GM21576 (cell line): ENCODE results near the gene SH3RF3.

Source experiments
- ATAC-seq: cut with Tn5 transposase; IDR thresholded peaks from one replicate; pipeline ENCODE4 v1.9.1; 2021; ENCODE audit warnings: mild to moderate bottlenecking, moderate library complexity; ENCODE audit not compliant: unreplicated experiment

Gene SH3RF3

GRCh38 chr2:109297566-109298490 lies 168.8 kb downstream of the SH3RF3 start:
- ATAC-seq = no peak

DNA sequence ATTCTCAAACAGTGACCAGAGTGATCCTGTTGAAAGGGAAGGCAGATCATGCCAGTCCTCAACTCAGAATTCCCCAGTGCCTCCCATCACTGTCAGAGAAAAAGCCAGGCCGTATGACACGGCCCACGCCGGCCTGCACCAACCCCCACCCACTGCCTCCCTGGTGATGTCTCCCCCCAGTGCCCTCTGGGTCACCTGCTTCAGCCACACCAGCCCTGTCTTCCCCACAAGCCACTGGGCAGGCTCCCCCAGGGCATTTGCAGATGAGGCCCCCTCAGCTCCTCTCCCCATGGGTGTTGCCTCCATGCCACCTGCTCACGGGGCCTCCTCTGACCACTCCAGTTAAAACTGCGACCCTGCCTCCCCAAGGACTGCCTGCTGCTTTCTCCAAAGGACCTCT lies 169.8 kb downstream of the SH3RF3 start:
- no peak for ATAC-seq

GRCh38 chr2:109299536-109299935 lies 170.5 kb downstream of the SH3RF3 start:
- ATAC-seq = no peak

GRCh38 chr2:109300582-109300981 lies 171.6 kb downstream of the SH3RF3 start:
- ATAC-seq = no peak

DNA sequence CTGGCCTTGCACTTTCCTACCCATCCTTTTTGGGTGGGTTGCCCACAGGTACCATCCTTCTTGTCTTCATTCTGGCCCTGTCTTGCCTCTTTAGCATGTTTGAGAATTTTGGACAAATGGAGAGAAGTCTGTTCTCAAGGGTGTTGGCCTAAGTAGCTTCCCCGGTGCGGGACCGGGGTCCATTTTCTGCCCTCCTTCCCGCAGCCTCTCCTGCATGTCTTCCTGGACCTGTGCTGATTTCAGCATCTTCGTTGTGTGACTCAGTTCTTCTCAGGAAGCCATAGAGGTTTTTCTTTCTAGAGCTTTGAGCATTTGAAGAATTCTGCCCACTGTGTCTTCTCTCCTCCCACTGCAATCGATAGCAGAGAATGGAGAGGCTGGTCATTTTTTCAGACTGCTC lies 172.7 kb downstream of the SH3RF3 start:
- ATAC-seq = no peak

GRCh38 chr2:109302319-109302718 lies 173.3 kb downstream of the SH3RF3 start:
- ATAC-seq = no peak

GRCh38 chr2:109304242-109304641 lies 175.2 kb downstream of the SH3RF3 start:
- ATAC-seq = no peak

- no peak for ATAC-seq
Observed at GRCh38 chr2:109304731-109305470, 175.9 kb downstream of the SH3RF3 start.

GRCh38 chr2:109305490-109306167 lies 176.6 kb downstream of the SH3RF3 start:
- ATAC-seq = no peak

- no peak for ATAC-seq
Observed at GRCh38 chr2:109306190-109306589, 177.2 kb downstream of the SH3RF3 start.

DNA sequence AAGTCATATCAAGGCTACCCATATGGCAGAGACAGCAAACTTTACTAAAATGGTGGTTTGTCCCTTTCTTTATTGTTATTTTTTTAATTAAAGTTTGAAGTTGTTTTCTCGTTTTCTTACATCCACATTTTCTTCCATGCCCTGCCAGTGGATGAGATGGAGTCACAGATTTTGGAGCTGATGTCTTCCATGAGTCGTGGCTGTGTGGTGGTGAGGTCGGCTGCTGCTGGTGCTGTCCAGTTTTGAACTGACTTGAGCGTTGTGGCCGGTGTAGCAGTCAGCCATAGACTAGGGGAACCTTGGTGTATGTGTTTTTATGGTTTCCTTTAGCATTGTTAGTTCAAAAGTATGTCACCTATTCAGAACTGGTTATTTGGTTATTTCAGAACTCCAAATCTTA lies 182.8 kb downstream of the SH3RF3 start:
- ATAC-seq = no peak

DNA sequence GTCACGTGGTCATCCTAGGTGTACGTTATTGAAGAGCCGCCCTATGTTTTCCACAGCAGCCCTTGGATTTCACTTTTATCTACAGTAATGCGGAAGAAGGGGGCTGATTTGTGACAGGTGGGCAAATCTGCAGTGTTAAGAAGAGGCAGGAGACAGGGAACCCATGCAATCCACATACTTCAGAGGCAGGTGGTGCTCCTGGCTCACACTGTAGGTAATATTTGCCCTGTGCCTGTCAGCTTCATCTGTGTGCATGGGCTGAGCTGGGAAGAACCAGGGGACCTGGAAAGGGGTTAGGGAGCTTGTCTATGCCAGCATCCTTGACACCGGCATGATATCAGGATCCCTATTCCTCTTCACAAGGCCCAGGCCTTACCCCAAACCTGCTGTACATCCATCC lies 183.9 kb downstream of the SH3RF3 start:
- no peak for ATAC-seq

- ATAC-seq = no peak
Observed at GRCh38 chr2:109313343-109313742, 184.3 kb downstream of the SH3RF3 start.

DNA sequence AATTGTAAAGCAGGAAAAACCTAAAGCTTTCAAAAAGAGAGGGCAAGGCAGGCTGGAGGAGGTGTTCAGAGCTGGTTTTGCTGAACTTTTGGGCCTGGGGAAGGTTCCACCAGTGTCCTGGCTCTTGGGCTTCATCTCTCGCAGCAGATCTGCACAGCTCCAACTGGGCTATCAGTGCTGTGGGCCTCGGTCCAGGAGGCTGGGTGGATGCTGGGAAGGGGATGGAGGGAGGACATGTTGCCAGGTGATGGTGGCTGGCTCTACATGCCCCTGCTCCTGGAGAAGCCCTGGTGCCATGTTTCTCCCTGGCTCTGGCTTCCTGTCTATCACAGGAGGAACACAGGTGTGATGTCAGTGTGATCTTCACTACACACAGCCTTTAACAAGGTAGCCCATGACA lies 187.1 kb downstream of the SH3RF3 start:
- no peak for ATAC-seq

DNA sequence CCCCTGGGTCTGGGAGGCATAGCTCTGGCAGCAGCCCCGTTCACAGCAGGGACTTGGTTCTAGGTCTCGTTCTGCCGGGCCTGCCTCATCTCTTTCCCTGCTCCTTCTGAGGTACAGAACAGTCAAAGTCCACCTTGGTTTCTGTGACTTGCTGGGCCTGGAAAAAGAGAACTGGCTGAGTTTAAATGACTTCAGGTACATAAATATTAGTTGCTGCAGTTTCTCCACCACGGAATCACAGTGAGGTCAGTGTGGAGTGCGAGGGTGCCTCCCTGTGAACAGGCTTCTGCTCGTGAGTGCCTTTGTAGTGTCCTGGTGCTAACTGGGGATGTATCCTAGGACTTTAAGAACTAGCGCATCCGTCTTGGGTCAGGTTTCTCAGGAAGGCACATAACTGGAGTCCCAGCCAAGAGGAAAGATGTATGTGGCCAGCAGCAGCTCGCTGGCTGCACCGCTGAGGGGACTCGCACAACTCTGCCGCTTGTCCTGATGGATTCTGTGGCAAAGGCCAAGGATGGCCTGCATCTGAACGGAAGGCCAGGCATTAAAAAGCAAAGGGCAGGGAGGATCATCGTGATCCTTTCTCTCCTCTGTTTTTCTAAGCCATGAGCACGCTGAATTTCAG lies 188.6 kb downstream of the SH3RF3 start:
- ATAC-seq = no peak

DNA sequence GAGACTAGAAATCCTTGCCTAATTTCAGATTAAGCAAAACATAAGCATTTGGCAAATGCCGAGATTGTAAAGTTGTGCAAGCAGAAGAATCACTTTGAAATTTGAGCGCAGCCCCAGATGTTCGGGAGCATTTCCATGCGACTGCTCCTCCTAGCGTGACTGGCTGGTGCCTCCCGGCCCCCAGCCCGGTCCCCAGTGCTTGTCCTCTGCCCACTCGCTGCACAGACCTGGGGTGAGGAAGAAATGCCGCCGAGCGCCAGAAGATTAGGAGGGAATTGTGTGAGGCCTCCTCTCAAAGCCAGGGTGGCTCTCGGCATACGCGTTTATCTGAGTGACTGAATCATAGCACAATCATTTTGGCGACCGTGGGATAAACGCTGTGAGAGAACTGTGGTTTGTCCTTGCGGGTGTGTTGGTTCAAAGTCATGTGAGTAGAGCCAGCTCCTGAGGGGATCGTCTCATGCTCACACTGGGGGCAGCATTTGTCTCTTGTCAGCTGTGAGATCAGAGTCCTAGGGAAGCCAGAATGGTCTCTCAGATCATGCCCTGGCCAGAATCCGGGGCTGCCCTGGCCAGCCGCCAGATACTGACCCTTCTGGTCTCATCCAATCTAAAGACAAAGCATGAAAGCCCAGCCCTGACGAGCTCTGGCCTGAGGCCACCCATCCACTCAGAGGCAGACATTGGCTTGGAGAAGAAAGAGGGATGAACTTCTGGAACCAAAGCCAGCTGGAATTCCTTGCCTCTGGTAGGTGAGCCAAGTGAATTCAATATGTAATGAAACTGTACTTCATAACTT lies 189.3 kb downstream of the SH3RF3 start:
- ATAC-seq = no peak

GRCh38 chr2:109318949-109319342 lies 189.9 kb downstream of the SH3RF3 start:
- ATAC-seq = no peak

DNA sequence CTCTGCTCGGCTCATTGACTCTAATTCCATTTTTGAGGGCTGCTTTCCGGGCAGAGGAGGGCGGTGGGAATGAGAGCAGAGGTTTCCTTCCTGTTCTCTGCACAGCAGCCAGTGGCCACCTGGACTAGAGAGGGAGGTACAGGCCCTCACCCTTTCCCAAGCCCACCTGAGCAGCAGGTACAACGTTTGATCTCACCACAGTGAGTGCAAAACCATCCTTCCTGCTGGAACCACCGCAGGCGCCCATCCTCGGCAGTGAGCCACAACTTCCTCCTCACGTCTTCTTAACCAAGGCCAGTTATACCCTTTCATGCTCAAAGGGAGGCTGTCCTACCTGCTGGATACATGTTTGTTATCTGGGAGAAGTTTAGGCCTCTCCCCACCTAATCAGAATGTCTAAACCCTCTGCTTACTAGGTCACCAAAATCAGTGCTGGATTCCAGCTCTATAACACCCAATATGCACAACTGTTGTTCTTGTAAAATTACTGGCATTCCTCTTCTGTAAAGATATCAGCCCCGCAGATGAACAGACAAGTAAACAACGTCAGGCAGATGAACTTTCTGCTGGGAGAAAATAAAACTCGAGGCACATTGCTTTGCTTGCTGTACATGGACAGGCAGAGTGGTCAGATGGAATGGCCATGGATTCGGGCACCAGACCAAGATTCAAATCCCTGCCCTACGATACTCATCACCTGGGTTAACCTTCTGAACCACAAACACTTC lies 191.4 kb downstream of the SH3RF3 start:
- no peak for ATAC-seq

GRCh38 chr2:109321570-109321969 lies 192.6 kb downstream of the SH3RF3 start:
- no peak for ATAC-seq

DNA sequence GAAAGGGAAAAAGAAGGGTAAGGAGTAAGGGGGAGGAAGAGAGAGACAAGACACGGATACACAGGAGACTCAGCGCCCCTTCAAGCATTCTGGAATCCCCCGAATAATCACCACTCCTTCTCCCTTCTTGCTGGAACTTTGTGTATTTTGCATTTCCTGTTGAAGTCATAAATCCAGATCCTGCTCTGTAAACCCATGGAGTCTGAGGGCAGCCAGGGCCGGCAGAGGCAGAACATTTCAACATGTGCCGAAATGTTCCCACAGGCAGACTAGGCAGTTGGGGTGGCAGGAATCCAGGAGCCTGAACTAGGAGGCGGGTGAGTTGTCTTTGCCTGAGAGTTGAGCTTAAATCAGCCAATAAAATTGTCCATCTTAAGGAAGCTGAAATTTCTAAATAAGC lies 193.1 kb downstream of the SH3RF3 start:
- no peak for ATAC-seq
